ENCODE results near the gene ARFGAP2. TPM values are rescaled to one million over a fixed set of nuclear protein-coding genes. Genes with fewer than 3 reads are reported as not detected.
A peak's percentile ranks its signal among the peaks of the same experiment; 100 is the strongest.

Gene ARFGAP2
- total and polyA plus RNA-seq, 2 donors from 2014 or later = 59.3 to 87.5 TPM

GRCh38 chr11:47179655-47179991 lies 2.9 kb upstream of the ARFGAP2 start:
- no peak for FAIRE-seq
- DNase-seq = peak in 1 of 5 donors; percentile 40
- Histone ChIP-seq H3K4me1 (ENCODE audit: control insufficient read depth in 2 of 3, insufficient read depth in 2 of 3, low read depth in 1 of 3, low read length in 3 of 3) (peaks cover 4 to 22% (median 21%) of the 10 kb centered on the region in 3 donors), H3K27me3 (ENCODE audit: control insufficient read depth, insufficient read depth, low read length) (no peaks in the 10 kb centered on the region), H3K4me3 (ENCODE audit: low read length in 3 of 3) (no peak overlapping the region), H3K27ac (ENCODE audit: low read depth in 2 of 2, low read length in 2 of 2) (no peak overlapping the region), H3K9ac (ENCODE audit: low read length in 3 of 3) (no peak overlapping the region), H3K36me3 (ENCODE audit: control insufficient read depth in 2 of 3, insufficient read depth in 3 of 3, low read length in 3 of 3) (peaks cover 2 to 16% (median 8%) of the 10 kb centered on the region in 3 donors), H3K9me3 (ENCODE audit: control insufficient read depth in 2 of 3, insufficient read depth in 1 of 3, low read length in 3 of 3) (no peaks in the 10 kb centered on the region)
- peak; percentile 33 for TF ChIP-seq CTCF (IDR thresholded peaks at IDR 0.05; ENCODE audit: borderline replicate concordance, extremely low read depth, insufficient read depth)
- intact Hi-C loops (cut with DNase I) = no loop called here

GRCh38 chr11:47178737-47179654 lies 2.3 kb upstream of the ARFGAP2 start:
- no peak for FAIRE-seq
- no peaks in the 10 kb centered on the region for H3K9me3 ChIP-seq (ENCODE audit: control insufficient read depth in 2 of 3, insufficient read depth in 1 of 3, low read length in 3 of 3)
- H3K4me1 ChIP-seq (ENCODE audit: control insufficient read depth in 2 of 3, insufficient read depth in 2 of 3, low read depth in 1 of 3, low read length in 3 of 3) = peaks cover 4 to 22% (median 16%) of the 10 kb centered on the region in 3 donors
- intact Hi-C loops (cut with DNase I) = no loop called here
- no peaks in the 10 kb centered on the region for H3K27me3 ChIP-seq (ENCODE audit: control insufficient read depth, insufficient read depth, low read length)
- H3K27ac ChIP-seq (ENCODE audit: low read depth in 2 of 2, low read length in 2 of 2) = no peak overlapping the region
- peaks cover 2 to 16% (median 8%) of the 10 kb centered on the region in 3 donors for H3K36me3 ChIP-seq (ENCODE audit: control insufficient read depth in 2 of 3, insufficient read depth in 3 of 3, low read length in 3 of 3)
- no peak overlapping the region for H3K4me3 ChIP-seq (ENCODE audit: low read length in 3 of 3)
- DNase-seq = no peak
- no peak overlapping the region for H3K9ac ChIP-seq (ENCODE audit: low read length in 3 of 3)
- no peak for TF ChIP-seq CTCF (IDR thresholded peaks at IDR 0.05; ENCODE audit: borderline replicate concordance, extremely low read depth, insufficient read depth)

GRCh38 chr11:47178316-47178715 lies 1.6 kb upstream of the ARFGAP2 start:
- intact Hi-C loops (cut with DNase I) = no loop called here
- FAIRE-seq (no peak), DNase-seq (no peak)
- peaks cover 2 to 16% (median 10%) of the 10 kb centered on the region in 3 donors for H3K36me3 ChIP-seq (ENCODE audit: control insufficient read depth in 2 of 3, insufficient read depth in 3 of 3, low read length in 3 of 3)
- H3K9ac ChIP-seq (ENCODE audit: low read length in 3 of 3) = peak overlapping the region in 1 of 3 donors; percentile 90
- no peak for TF ChIP-seq CTCF (IDR thresholded peaks at IDR 0.05; ENCODE audit: borderline replicate concordance, extremely low read depth, insufficient read depth)
- H3K4me1 ChIP-seq (ENCODE audit: control insufficient read depth in 2 of 3, insufficient read depth in 2 of 3, low read depth in 1 of 3, low read length in 3 of 3) = peaks cover 4 to 22% (median 16%) of the 10 kb centered on the region in 3 donors
- no peaks in the 10 kb centered on the region for H3K27me3 ChIP-seq (ENCODE audit: control insufficient read depth, insufficient read depth, low read length)
- no peak overlapping the region for H3K27ac ChIP-seq (ENCODE audit: low read depth in 2 of 2, low read length in 2 of 2)
- no peak overlapping the region for H3K4me3 ChIP-seq (ENCODE audit: low read length in 3 of 3)
- no peaks in the 10 kb centered on the region for H3K9me3 ChIP-seq (ENCODE audit: control insufficient read depth in 2 of 3, insufficient read depth in 1 of 3, low read length in 3 of 3)

Measured in kidney (tissue), 14 donors.